Sigmoid colon (tissue), 4 donors: Measurements from ENCODE around the gene COL3A1.

ENCODE experiments used
- POLR2A ChIP-seq, 2 donors: fragments of 450-650 bp; IDR thresholded peaks; one replicate each; pipeline ENCODE4 v1.6.1; 2016; ENCODE audit warnings: antibody characterized with exemption in 2 of 2, mild to moderate bottlenecking in 2 of 2, moderate library complexity in 2 of 2
- POLR2AphosphoS5 ChIP-seq, 4 donors: sonication (generic); formaldehyde crosslinking; IDR thresholded peaks; one replicate each; pipeline ENCODE4 v1.6.1; 2017; ENCODE audit warnings: antibody characterized with exemption in 4 of 4
- TF ChIP-seq, protein P1 (sequence below), 4 experiments: fragments of 450-650 bp in 3 of 4; fragments of 200-600 bp in 1 of 4; IDR thresholded peaks; one replicate each; pipeline ENCODE4 v1.5.1; 2016 to 2019; ENCODE audit warnings: antibody characterized with exemption in 4 of 4, mild to moderate bottlenecking in 3 of 4, moderate library complexity in 2 of 4

DNA sequence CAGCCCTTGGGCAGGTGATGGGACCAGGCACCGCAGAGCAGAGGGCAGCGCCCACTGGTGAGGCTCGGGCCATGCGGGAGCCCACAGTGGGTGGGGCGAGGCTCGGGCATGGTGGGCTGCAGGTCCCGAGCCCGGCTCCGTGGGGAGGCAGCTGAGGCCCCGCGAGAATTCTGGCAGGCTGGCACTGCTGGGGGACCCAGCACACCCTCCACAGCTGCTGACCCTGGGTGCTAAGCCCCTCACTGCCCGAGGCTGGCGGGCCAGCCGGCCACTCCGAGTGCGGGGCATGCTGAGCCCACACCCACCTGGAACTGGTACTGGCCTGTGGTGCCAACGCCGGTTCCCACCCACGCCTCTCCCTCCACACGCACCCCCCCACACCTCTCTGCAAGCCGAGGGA lies 29.7 kb upstream of the COL3A1 start:
- no peak for TF ChIP-seq POLR2A (IDR thresholded peaks at IDR 0.05)
- TF ChIP-seq, protein P1, sequence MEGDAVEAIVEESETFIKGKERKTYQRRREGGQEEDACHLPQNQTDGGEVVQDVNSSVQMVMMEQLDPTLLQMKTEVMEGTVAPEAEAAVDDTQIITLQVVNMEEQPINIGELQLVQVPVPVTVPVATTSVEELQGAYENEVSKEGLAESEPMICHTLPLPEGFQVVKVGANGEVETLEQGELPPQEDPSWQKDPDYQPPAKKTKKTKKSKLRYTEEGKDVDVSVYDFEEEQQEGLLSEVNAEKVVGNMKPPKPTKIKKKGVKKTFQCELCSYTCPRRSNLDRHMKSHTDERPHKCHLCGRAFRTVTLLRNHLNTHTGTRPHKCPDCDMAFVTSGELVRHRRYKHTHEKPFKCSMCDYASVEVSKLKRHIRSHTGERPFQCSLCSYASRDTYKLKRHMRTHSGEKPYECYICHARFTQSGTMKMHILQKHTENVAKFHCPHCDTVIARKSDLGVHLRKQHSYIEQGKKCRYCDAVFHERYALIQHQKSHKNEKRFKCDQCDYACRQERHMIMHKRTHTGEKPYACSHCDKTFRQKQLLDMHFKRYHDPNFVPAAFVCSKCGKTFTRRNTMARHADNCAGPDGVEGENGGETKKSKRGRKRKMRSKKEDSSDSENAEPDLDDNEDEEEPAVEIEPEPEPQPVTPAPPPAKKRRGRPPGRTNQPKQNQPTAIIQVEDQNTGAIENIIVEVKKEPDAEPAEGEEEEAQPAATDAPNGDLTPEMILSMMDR (IDR thresholded peaks at IDR 0.05), result no peak
- no peak for TF ChIP-seq POLR2AphosphoS5 (IDR thresholded peaks at IDR 0.05)
